ENCODE results near the gene LSAMP. TPM values are rescaled to one million over a fixed set of nuclear protein-coding genes. Genes with fewer than 3 reads are reported as not detected.
"Not testable (repeated sequence)": the region's sequence is repeated elsewhere in the genome, so short reads cannot be mapped to it uniquely, and the experiment has no call there.

LSAMP gene
- polyA plus RNA-seq, 3 donors: not detected

- no peaks in the 10 kb centered on the region for H3K36me3 Mint-ChIP-seq
- Histone ChIP-seq H3K27ac (ENCODE audit: low read depth in 1 of 2, low read length in 2 of 2) (no peak overlapping the region), H3K4me2 (replicated peaks; ENCODE audit: extremely low read depth, low read length, poor library complexity, severe bottlenecking) (no peak overlapping the region), H3K4me3 (replicated peaks in 1 of 3; ENCODE audit: low read depth in 2 of 3, low read length in 3 of 3) (no peak overlapping the region), H2AFZ (ENCODE audit: insufficient read depth, low read depth, low read length, poor library complexity, severe bottlenecking) (no peak overlapping the region), H3K9me3 (replicated peaks in 1 of 2; ENCODE audit: control insufficient read depth in 1 of 2, insufficient read depth in 1 of 2, low read length in 2 of 2) (peaks cover 0 to 9% of the 10 kb centered on the region in 2 donors), H4K20me1 (ENCODE audit: insufficient read depth, low read length) (no peaks in the 10 kb centered on the region), H3K36me3 (replicated peaks in 1 of 2; ENCODE audit: control insufficient read depth in 1 of 2, insufficient read depth in 2 of 2, low read length in 2 of 2) (no peaks in the 10 kb centered on the region), H3K9ac (ENCODE audit: insufficient read depth, low read length, poor library complexity, severe bottlenecking) (no peak overlapping the region), H3K4me1 (ENCODE audit: control insufficient read depth in 1 of 2, insufficient read depth in 2 of 2, low read length in 2 of 2) (no peaks in the 10 kb centered on the region), H3K79me2 (ENCODE audit: insufficient read depth, low read length) (no peaks in the 10 kb centered on the region), H3K27me3 (ENCODE audit: control insufficient read depth in 2 of 2, insufficient read depth in 2 of 2, low read length in 2 of 2) (no peaks in the 10 kb centered on the region)
- TF ChIP-seq, protein P1, sequence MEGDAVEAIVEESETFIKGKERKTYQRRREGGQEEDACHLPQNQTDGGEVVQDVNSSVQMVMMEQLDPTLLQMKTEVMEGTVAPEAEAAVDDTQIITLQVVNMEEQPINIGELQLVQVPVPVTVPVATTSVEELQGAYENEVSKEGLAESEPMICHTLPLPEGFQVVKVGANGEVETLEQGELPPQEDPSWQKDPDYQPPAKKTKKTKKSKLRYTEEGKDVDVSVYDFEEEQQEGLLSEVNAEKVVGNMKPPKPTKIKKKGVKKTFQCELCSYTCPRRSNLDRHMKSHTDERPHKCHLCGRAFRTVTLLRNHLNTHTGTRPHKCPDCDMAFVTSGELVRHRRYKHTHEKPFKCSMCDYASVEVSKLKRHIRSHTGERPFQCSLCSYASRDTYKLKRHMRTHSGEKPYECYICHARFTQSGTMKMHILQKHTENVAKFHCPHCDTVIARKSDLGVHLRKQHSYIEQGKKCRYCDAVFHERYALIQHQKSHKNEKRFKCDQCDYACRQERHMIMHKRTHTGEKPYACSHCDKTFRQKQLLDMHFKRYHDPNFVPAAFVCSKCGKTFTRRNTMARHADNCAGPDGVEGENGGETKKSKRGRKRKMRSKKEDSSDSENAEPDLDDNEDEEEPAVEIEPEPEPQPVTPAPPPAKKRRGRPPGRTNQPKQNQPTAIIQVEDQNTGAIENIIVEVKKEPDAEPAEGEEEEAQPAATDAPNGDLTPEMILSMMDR (IDR thresholded peaks at IDR 0.05): no peak
- no peaks in the 10 kb centered on the region for H3K4me1 Mint-ChIP-seq
- no peak for DNase-seq
- peaks cover 0 to 3% (median 2%) of the 10 kb centered on the region in 3 donors for H3K27me3 Mint-ChIP-seq (ENCODE audit: low read depth in 3 of 3)
- no CpG with 5 or more reads among the region's 1 CpG for WGBS (ENCODE audit: insufficient coverage)
- peaks cover 0 to 14% (median 8%) of the 10 kb centered on the region in 7 donors for H3K9me3 Mint-ChIP-seq
- no peak overlapping the region for H3K27ac Mint-ChIP-seq
- H3K4me3 Mint-ChIP-seq: no peak overlapping the region
- intact Hi-C loops (cut with micrococcal nuclease): no loop called here
These were observed 368.2 kb downstream of the LSAMP start for GRCh38 chr3:116077059-116077458.

DNA sequence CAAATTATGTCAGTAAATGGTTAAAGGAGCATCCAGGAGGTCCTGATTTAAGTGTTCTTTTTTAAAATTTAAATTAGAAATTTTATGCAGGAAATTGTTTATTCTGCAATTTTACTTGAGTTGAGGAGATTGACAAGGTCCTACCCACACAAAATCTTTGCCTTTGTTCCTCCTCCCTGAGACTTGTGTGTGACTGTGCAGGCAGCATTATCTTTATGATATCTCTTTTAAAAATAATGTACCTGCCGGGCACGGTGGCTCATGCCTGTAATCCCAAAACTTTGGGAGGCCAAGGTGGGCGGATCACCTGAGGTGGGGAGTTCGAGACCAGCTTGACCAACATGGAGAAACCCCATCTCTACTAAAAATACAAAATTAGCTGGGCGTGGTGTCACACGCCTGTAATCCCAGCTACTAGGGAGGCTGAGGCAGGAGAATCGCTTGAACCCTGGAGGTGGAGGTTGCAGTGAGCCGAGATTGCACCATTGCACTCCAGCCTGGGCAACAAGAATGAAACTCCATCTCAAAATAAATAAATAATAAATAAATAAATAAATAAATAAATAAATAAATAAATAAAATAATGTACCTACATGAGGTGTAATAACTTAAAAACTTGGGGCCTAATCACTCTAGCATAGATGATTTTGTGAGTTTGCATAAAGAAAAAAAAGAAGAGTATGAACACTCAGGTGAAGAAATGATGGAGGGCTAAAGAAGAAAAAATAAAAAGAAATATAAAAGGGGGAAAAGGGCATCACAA, 374.6 kb downstream of the LSAMP start:
- H3K4me3 Mint-ChIP-seq; H3K27ac ChIP-seq (ENCODE audit: low read depth in 1 of 2, low read length in 2 of 2); intact Hi-C loops (cut with micrococcal nuclease); DNase-seq; H3K9me3 ChIP-seq (replicated peaks in 1 of 2; ENCODE audit: control insufficient read depth in 1 of 2, insufficient read depth in 1 of 2, low read length in 2 of 2); H3K4me3 ChIP-seq (replicated peaks in 1 of 3; ENCODE audit: low read depth in 2 of 3, low read length in 3 of 3); H3K79me2 ChIP-seq (ENCODE audit: insufficient read depth, low read length); H3K4me2 ChIP-seq (replicated peaks; ENCODE audit: extremely low read depth, low read length, poor library complexity, severe bottlenecking); H3K36me3 ChIP-seq (replicated peaks in 1 of 2; ENCODE audit: control insufficient read depth in 1 of 2, insufficient read depth in 2 of 2, low read length in 2 of 2); H2AFZ ChIP-seq (ENCODE audit: insufficient read depth, low read depth, low read length, poor library complexity, severe bottlenecking); H4K20me1 ChIP-seq (ENCODE audit: insufficient read depth, low read length); H3K4me1 ChIP-seq (ENCODE audit: control insufficient read depth in 1 of 2, insufficient read depth in 2 of 2, low read length in 2 of 2); H3K4me1 Mint-ChIP-seq; H3K9me3 Mint-ChIP-seq; H3K27me3 Mint-ChIP-seq (ENCODE audit: low read depth in 3 of 3); H3K27ac Mint-ChIP-seq; H3K27me3 ChIP-seq (ENCODE audit: control insufficient read depth in 2 of 2, insufficient read depth in 2 of 2, low read length in 2 of 2); H3K36me3 Mint-ChIP-seq; H3K9ac ChIP-seq (ENCODE audit: insufficient read depth, low read length, poor library complexity, severe bottlenecking): not testable (repeated sequence)
- WGBS (ENCODE audit: insufficient coverage): no CpG with 5 or more reads among the region's 8 CpGs
